AG04449 (cell line): ENCODE measurements around the gene NUP62CL.
"Not testable (repeated sequence)": the region's sequence is repeated elsewhere in the genome, so short reads cannot be mapped to it uniquely, and the experiment has no call there.

Experiments used
- CTCF ChIA-PET: fragments of 350-600 bp; formaldehyde crosslinking; extraction: SDS; loops from one replicate; lab custom pipeline; 2021; ENCODE audit warnings: antibody characterized with exemption; lab: Yijun Ruan, JAX
- POLR2A ChIA-PET: fragments of 400-600, 350-600 bp; formaldehyde crosslinking; extraction: SDS; loops from one replicate; lab custom pipeline; 2020; ENCODE audit warnings: antibody characterized with exemption, inconsistent platforms; lab: Yijun Ruan, JAX
- DNase-seq: peaks from one replicate; pipeline ENCODE4 v3.0.0-alpha.2; 2010; ENCODE audit warnings: low read depth, low spot score
- H3K4me3 ChIP-seq: 2 replicates; pipeline ENCODE4 v1.5.1; 2011; ENCODE audit warnings: low read depth, mild to moderate bottlenecking, control low read depth, low read length
- TF ChIP-seq, protein P1 (sequence below): IDR thresholded peaks from one replicate; pipeline ENCODE4 v1.5.1; 2011; ENCODE audit warnings: mild to moderate bottlenecking, moderate library complexity, low read length, control low read depth, inconsistent platforms; ENCODE audit not compliant: insufficient read depth; ENCODE audit errors: missing control alignments

The NUP62CL gene

GRCh38 chrX:107171369-107172102 lies 34.7 kb downstream of the NUP62CL start:
- no peak for DNase-seq
- TF ChIP-seq, protein P1, sequence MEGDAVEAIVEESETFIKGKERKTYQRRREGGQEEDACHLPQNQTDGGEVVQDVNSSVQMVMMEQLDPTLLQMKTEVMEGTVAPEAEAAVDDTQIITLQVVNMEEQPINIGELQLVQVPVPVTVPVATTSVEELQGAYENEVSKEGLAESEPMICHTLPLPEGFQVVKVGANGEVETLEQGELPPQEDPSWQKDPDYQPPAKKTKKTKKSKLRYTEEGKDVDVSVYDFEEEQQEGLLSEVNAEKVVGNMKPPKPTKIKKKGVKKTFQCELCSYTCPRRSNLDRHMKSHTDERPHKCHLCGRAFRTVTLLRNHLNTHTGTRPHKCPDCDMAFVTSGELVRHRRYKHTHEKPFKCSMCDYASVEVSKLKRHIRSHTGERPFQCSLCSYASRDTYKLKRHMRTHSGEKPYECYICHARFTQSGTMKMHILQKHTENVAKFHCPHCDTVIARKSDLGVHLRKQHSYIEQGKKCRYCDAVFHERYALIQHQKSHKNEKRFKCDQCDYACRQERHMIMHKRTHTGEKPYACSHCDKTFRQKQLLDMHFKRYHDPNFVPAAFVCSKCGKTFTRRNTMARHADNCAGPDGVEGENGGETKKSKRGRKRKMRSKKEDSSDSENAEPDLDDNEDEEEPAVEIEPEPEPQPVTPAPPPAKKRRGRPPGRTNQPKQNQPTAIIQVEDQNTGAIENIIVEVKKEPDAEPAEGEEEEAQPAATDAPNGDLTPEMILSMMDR = no peak
- CTCF ChIA-PET = no interaction called here
- POLR2A ChIA-PET = no interaction called here
- no peak overlapping the region for H3K4me3 ChIP-seq

- no peak overlapping the region for H3K4me3 ChIP-seq
- CTCF ChIA-PET = no interaction called here
- TF ChIP-seq, protein P1 = no peak
- DNase-seq = no peak
- POLR2A ChIA-PET = no interaction called here
Measured at GRCh38 chrX:107168712-107169111, 37.5 kb downstream of the NUP62CL start.

GRCh38 chrX:107168257-107168656 lies 38.0 kb downstream of the NUP62CL start:
- TF ChIP-seq, protein P1 = no peak
- no peak for DNase-seq
- ChIA-PET POLR2A (no interaction called here), CTCF (no interaction called here)
- no peak overlapping the region for H3K4me3 ChIP-seq

DNA sequence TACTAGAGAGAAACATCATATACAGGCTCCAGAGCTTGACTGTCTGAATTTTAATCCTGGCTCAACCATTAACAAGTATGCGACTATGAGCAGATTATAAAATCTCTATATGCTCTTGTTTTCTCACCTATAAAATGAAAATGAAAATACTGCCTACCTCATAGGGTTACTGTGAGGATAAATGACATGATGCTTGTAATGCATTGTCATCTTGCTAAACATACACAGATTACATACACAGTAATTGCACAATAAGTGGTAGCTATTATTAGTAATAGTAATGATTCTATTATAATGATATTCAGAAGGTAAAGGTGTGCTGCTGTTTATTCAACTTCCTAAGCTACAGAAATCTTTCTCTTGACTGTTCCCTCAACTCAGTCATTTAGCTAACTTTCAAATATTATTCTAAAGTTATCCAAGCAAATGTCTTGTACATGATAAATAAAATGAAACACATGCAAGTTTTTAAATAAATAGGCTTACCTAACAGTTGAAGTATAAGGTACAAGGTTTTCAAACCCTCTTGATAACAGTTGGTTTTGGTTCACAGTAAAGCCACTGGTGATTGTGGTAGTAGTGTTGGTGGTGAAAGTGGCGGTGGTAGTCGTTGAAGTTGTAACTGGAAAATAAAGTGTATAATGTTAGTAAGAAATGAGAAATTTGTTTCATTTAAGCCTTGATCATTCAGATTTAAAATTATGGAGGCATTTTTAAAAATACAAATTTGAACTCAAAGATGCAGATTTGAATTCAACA lies 38.9 kb downstream of the NUP62CL start:
- TF ChIP-seq, protein P1 = no peak
- CTCF ChIA-PET = no interaction called here
- no peak overlapping the region for H3K4me3 ChIP-seq
- POLR2A ChIA-PET = no interaction called here
- DNase-seq = no peak

DNA sequence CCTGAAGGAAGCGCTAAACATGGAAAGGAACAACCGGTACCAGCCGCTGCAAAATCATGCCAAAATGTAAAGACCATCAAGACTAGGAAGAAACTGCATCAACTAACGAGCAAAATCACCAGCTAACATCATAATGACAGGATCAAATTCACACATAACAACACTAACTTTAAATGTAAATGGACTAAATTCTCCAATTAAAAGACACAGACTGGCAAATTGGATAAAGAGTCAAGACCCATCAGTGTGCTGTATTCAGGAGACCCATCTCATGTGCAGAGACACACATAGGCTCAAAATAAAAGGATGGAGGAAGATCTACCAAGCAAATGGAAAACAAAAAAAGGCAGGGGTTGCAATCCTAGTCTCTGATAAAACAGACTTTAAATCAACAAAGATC lies 48.6 kb downstream of the NUP62CL start:
- H3K4me3 ChIP-seq, POLR2A ChIA-PET, DNase-seq, CTCF ChIA-PET: not testable (repeated sequence)

- DNase-seq, H3K4me3 ChIP-seq, CTCF ChIA-PET, POLR2A ChIA-PET: not testable (repeated sequence)
Measured at GRCh38 chrX:107155621-107156430, 50.4 kb downstream of the NUP62CL start.
